Measurements from ENCODE around the gene ETF1.

The ETF1 gene

DNA sequence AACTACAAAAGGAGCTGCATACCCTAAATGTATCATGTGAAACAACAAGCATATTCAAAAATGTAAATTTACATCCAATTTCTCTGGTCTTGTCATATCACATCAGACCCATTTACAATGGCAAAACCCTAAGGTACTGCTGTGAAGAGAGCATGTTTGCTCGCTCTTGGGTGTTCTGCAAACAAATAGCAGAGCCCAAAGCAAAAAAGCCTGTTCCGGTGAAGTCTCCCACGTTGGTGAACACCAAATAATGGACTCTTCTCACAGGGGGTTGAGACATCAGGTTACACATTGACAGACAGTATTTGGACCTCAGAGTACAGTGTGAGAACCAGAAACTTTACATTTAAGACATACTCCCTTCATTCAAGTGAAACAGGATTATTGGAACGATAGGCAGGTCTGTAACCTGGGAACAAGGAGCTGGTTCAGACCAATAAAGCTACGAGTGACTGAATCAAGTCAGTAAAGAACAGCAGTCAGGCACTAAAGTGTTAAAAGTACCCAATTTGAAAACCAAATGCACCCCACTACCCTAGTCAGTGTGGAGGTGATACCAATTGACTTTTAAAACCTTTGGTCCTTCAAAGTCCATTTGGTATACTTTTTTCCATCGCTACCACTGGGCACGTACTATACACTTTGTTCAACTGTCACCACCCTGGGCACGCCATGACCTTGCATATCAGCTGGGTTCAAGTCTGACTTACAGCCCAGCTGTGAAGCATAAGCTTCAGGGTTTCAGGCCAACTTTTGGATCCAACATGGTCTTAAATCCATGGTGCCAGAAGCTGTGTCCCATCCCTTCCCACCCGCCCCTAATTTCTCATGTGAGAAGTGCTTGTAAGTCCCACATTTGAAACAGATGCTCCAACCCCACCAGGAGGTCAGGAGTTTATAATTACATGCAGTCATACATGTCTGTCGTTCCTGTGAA is 36.4 kb downstream of the ETF1 start:
- H2BK5ac ChIP-seq (ENCODE audit: low read depth, low read length, poor library complexity): no peak overlapping the region

DNA sequence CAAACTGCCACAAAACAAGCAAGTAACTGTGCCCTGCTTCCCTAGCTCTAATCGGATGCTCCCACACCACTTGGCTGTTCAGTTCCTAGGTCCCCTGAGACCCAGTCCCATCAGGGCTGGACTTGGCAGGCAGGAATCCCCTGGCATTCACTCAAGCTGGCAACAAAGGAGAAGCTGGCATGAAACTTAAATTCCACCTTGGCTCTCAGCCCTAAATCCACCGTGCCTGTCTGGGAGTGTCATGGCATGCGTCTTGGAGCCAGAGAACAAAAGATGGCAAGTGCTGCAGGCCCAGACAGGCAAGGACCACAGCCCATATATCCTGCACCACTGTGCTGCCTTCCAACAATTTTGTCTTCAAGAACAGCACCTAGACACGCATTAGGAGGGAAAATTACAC is 38.2 kb downstream of the ETF1 start:
- H4K91ac ChIP-seq (ENCODE audit: low read depth, low read length): no peak overlapping the region
- peaks cover 1% of the 10 kb centered on the region for H3K9me3 ChIP-seq (ENCODE audit: insufficient read depth, low read depth, low read length)
- H3K4me1 ChIP-seq (ENCODE audit: control insufficient read depth in 1 of 2, insufficient read depth in 2 of 2, low read length in 2 of 2): no peaks in the 10 kb centered on the region
- no peaks in the 10 kb centered on the region for H3K27me3 ChIP-seq (ENCODE audit: insufficient read depth, low read length)
- H2BK12ac ChIP-seq (ENCODE audit: low read length): no peak overlapping the region
- WGBS (ENCODE audit: extremely low coverage, insufficient coverage, insufficient read length): no CpG with 5 or more reads among the region's 4 CpGs
- no peak overlapping the region for H3K23ac ChIP-seq (ENCODE audit: low read length)
- no peak overlapping the region for H4K12ac ChIP-seq (ENCODE audit: low read depth, low read length)
- no peaks in the 10 kb centered on the region for H3K79me2 ChIP-seq (ENCODE audit: control insufficient read depth, insufficient read depth, low read length, poor library complexity)
- H3K18ac ChIP-seq (ENCODE audit: low read length): no peak overlapping the region
- no peak overlapping the region for H2AK5ac ChIP-seq (ENCODE audit: low read length)
- H3K4me2 ChIP-seq (ENCODE audit: low read length): no peak overlapping the region
- H2AFZ ChIP-seq (ENCODE audit: insufficient read depth, low read length, poor library complexity): no peak overlapping the region
- H3K4ac ChIP-seq (ENCODE audit: low read depth, low read length): no peak overlapping the region
- DNase-seq: no peak
- H3K27ac ChIP-seq (ENCODE audit: low read depth, low read length): no peak overlapping the region
- H3K36me3 ChIP-seq (ENCODE audit: control insufficient read depth in 1 of 2, insufficient read depth in 2 of 2, low read length in 2 of 2): peaks cover 12 to 24% of the 10 kb centered on the region in 2 experiments
- H3K14ac ChIP-seq (ENCODE audit: low read length): no peak overlapping the region
- H3K9ac ChIP-seq (ENCODE audit: low read length): no peak overlapping the region
- no peaks in the 10 kb centered on the region for H3K79me1 ChIP-seq (ENCODE audit: low read length)
- H4K8ac ChIP-seq (ENCODE audit: low read depth, low read length): no peak overlapping the region
- no peak overlapping the region for H2BK120ac ChIP-seq (ENCODE audit: insufficient read depth, low read length, poor library complexity)
- H2BK5ac ChIP-seq (ENCODE audit: low read depth, low read length, poor library complexity): no peak overlapping the region
- no peak overlapping the region for H3K4me3 ChIP-seq (ENCODE audit: low read depth, low read length)

More for the DNA sequence above, 36.4 kb downstream of the ETF1 start:
- no peak overlapping the region for H4K12ac ChIP-seq (ENCODE audit: low read depth, low read length)
- H3K36me3 ChIP-seq (ENCODE audit: control insufficient read depth in 1 of 2, insufficient read depth in 2 of 2, low read length in 2 of 2): peaks cover 15 to 33% of the 10 kb centered on the region in 2 experiments
- WGBS (ENCODE audit: extremely low coverage, insufficient coverage, insufficient read length): no CpG with 5 or more reads among the region's 10 CpGs
- H3K4me2 ChIP-seq (ENCODE audit: low read length): no peak overlapping the region
- no peak for DNase-seq
- no peak overlapping the region for H3K4me3 ChIP-seq (ENCODE audit: low read depth, low read length)
- no peak overlapping the region for H2AFZ ChIP-seq (ENCODE audit: insufficient read depth, low read length, poor library complexity)
- H3K9me3 ChIP-seq (ENCODE audit: insufficient read depth, low read depth, low read length): no peaks in the 10 kb centered on the region
- no peak overlapping the region for H3K9ac ChIP-seq (ENCODE audit: low read length)
- H3K27me3 ChIP-seq (ENCODE audit: insufficient read depth, low read length): no peaks in the 10 kb centered on the region
- no peak overlapping the region for H2BK12ac ChIP-seq (ENCODE audit: low read length)
- H2AK5ac ChIP-seq (ENCODE audit: low read length): no peak overlapping the region
- H3K18ac ChIP-seq (ENCODE audit: low read length): no peak overlapping the region
- H3K23ac ChIP-seq (ENCODE audit: low read length): no peak overlapping the region
- no peaks in the 10 kb centered on the region for H3K79me1 ChIP-seq (ENCODE audit: low read length)
- no peak overlapping the region for H3K14ac ChIP-seq (ENCODE audit: low read length)
- no peak overlapping the region for H4K8ac ChIP-seq (ENCODE audit: low read depth, low read length)
- H3K4ac ChIP-seq (ENCODE audit: low read depth, low read length): no peak overlapping the region
- no peaks in the 10 kb centered on the region for H3K4me1 ChIP-seq (ENCODE audit: control insufficient read depth in 1 of 2, insufficient read depth in 2 of 2, low read length in 2 of 2)
- H4K91ac ChIP-seq (ENCODE audit: low read depth, low read length): no peak overlapping the region
- H3K27ac ChIP-seq (ENCODE audit: low read depth, low read length): no peak overlapping the region
- no peaks in the 10 kb centered on the region for H3K79me2 ChIP-seq (ENCODE audit: control insufficient read depth, insufficient read depth, low read length, poor library complexity)
- no peak overlapping the region for H2BK120ac ChIP-seq (ENCODE audit: insufficient read depth, low read length, poor library complexity)

DNA sequence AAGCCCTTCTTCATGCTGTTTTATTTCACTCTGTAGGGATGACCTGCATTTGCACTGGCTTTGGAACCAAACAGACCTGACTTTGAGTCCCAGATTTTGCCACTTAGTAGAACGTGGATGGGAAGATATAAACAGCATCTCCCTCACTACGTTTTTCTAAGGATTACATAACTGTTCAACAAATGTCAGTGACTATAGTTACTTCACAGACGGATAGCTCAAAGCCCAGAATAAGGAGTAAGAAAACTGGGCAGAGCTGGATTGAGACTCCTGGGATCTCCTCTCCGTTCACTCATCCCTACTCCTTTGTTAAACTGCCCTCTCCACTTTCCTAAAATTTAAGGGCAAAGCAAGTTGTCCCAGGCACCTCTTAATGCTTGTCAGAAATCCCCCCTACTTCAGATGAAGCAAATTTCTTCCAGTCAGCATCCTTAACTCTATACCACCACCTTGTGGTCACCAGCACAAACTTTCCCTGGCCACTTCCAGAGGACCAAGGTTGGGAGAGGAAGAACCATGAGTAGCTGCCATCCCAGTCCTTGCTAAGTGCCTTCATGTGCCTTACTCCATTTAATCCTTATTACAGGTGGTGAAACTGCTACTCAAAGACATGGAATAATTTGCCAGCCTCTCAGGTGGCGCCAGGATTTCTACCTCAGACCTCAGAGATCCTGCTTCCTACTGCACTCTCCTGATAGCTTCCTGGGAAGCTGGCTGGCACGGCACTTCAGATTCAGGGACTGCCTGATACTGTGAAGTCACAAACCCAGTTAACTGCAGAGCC is 39.4 kb downstream of the ETF1 start:
- Histone ChIP-seq H3K18ac (ENCODE audit: low read length) (no peak overlapping the region), H2AK5ac (ENCODE audit: low read length) (no peak overlapping the region), H2BK12ac (ENCODE audit: low read length) (no peak overlapping the region), H3K9ac (ENCODE audit: low read length) (no peak overlapping the region), H2AFZ (ENCODE audit: insufficient read depth, low read length, poor library complexity) (no peak overlapping the region), H4K12ac (ENCODE audit: low read depth, low read length) (no peak overlapping the region), H3K14ac (ENCODE audit: low read length) (no peak overlapping the region), H4K8ac (ENCODE audit: low read depth, low read length) (no peak overlapping the region), H2BK120ac (ENCODE audit: insufficient read depth, low read length, poor library complexity) (no peak overlapping the region), H3K36me3 (ENCODE audit: control insufficient read depth in 1 of 2, insufficient read depth in 2 of 2, low read length in 2 of 2) (peaks cover 11 to 18% of the 10 kb centered on the region in 2 experiments), H3K4ac (ENCODE audit: low read depth, low read length) (no peak overlapping the region), H3K23ac (ENCODE audit: low read length) (no peak overlapping the region), H2BK5ac (ENCODE audit: low read depth, low read length, poor library complexity) (no peak overlapping the region), H4K91ac (ENCODE audit: low read depth, low read length) (no peak overlapping the region), H3K79me2 (ENCODE audit: control insufficient read depth, insufficient read depth, low read length, poor library complexity) (no peaks in the 10 kb centered on the region), H3K4me1 (ENCODE audit: control insufficient read depth in 1 of 2, insufficient read depth in 2 of 2, low read length in 2 of 2) (no peaks in the 10 kb centered on the region), H3K4me2 (ENCODE audit: low read length) (no peak overlapping the region), H3K4me3 (ENCODE audit: low read depth, low read length) (no peak overlapping the region), H3K27me3 (ENCODE audit: insufficient read depth, low read length) (no peaks in the 10 kb centered on the region), H3K9me3 (ENCODE audit: insufficient read depth, low read depth, low read length) (peaks cover 1% of the 10 kb centered on the region), H3K27ac (ENCODE audit: low read depth, low read length) (no peak overlapping the region), H3K79me1 (ENCODE audit: low read length) (no peaks in the 10 kb centered on the region)
- DNase-seq: peak; percentile 42 to 78
- no CpG with 5 or more reads among the region's 6 CpGs for WGBS (ENCODE audit: extremely low coverage, insufficient coverage, insufficient read length)

DNA sequence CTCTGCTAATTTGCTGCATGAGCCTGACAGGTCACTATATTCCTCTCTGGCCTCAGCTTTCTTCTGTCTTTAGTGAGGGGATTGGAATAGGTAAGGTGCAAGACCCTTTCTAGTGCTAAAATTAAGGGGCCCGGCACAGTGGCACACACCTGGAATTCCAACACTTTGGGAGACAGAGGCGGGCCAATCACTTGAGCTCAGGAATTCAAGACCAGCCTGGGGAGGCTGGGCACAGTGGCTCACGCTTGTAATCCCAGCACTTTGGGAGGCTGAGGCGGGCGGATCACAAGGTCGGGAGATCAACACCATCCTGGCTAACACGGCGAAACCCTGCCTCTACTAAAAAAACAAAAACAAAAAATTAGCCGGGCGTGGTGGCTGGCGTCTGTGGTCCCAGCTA is 40.5 kb downstream of the ETF1 start:
- no peak for DNase-seq
- Histone ChIP-seq H2BK5ac (ENCODE audit: low read depth, low read length, poor library complexity) (no peak overlapping the region), H3K27ac (ENCODE audit: low read depth, low read length) (no peak overlapping the region), H3K79me2 (ENCODE audit: control insufficient read depth, insufficient read depth, low read length, poor library complexity) (no peaks in the 10 kb centered on the region), H3K14ac (ENCODE audit: low read length) (no peak overlapping the region), H3K4me1 (ENCODE audit: control insufficient read depth in 1 of 2, insufficient read depth in 2 of 2, low read length in 2 of 2) (no peaks in the 10 kb centered on the region), H3K18ac (ENCODE audit: low read length) (no peak overlapping the region), H4K8ac (ENCODE audit: low read depth, low read length) (no peak overlapping the region), H3K27me3 (ENCODE audit: insufficient read depth, low read length) (no peaks in the 10 kb centered on the region), H3K9me3 (ENCODE audit: insufficient read depth, low read depth, low read length) (peaks cover 4% of the 10 kb centered on the region), H3K4ac (ENCODE audit: low read depth, low read length) (no peak overlapping the region), H3K4me3 (ENCODE audit: low read depth, low read length) (no peak overlapping the region), H4K91ac (ENCODE audit: low read depth, low read length) (no peak overlapping the region), H3K79me1 (ENCODE audit: low read length) (no peaks in the 10 kb centered on the region), H3K4me2 (ENCODE audit: low read length) (no peak overlapping the region), H2BK12ac (ENCODE audit: low read length) (no peak overlapping the region), H2AFZ (ENCODE audit: insufficient read depth, low read length, poor library complexity) (no peak overlapping the region), H2AK5ac (ENCODE audit: low read length) (no peak overlapping the region), H2BK120ac (ENCODE audit: insufficient read depth, low read length, poor library complexity) (no peak overlapping the region), H4K12ac (ENCODE audit: low read depth, low read length) (no peak overlapping the region), H3K23ac (ENCODE audit: low read length) (no peak overlapping the region), H3K36me3 (ENCODE audit: control insufficient read depth in 1 of 2, insufficient read depth in 2 of 2, low read length in 2 of 2) (peaks cover 7 to 9% of the 10 kb centered on the region in 2 experiments), H3K9ac (ENCODE audit: low read length) (no peak overlapping the region)
- WGBS (ENCODE audit: extremely low coverage, insufficient coverage, insufficient read length): no CpG with 5 or more reads among the region's 11 CpGs

Data from trophoblast cell (in vitro differentiated cells and primary cell).